GF-D8 (cell line): ENCODE results near the gene CD96.

Experiments
- DNase-seq: peaks from one replicate; lab custom pipeline; 2025; lab: John Stamatoyannopoulos, UW

Gene CD96

DNA sequence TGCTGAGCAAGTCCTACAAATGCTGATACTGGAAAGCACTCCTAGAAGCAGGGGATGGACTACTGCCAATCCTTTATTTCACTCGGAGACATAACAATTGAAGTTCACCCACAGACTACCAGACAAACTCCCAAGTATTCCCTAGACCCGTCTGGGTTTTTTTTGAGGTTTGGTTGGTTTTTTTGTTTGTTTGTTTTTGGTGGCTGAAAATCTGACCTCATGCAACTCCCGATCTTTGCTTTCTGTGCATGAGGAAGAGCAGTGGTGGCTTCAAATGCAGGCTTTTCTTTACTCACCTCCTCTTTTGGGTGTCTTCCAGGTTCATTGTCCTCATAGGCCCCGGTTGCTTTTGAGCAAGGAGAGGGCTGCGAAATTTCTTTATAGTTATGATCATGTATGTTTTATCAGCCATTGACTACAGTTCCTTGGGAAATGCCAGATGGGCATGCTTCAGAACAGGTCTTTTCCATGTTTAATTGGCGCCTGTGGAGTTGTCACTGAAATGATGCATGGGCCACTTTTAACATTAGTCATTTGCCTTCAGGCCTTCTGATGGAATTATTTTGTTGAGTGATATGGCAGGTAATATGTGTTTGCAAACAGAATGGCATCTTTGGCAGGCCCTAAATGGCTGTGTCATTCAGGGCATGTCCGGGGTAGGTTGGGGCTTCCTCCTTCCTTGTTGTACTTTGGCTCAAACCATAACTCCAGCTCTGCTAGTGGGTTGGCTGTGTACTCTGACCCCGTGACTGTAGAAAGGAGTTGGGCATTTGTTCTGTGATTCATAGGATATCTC, 134.4 kb downstream of the CD96 start:
- no peak for DNase-seq

DNA sequence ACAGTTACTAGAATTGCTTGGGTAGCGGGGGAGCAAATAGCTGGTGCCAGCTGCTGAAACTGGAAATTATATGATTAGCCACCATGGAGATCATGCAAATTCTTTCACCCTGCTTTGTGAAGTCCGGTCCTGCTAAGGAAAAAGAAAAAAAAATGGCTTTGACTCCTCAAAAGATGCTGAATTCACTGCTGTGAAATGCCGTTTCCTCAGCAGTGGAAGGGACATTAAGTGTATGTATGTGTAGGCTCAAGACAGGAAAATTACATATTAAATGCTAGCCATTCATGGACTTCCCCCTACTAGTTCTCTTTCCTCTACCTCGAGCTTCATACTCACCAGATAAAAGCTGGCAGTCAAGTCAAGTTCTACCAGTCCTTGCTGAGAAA, 135.0 kb downstream of the CD96 start:
- DNase-seq, result no peak

DNA sequence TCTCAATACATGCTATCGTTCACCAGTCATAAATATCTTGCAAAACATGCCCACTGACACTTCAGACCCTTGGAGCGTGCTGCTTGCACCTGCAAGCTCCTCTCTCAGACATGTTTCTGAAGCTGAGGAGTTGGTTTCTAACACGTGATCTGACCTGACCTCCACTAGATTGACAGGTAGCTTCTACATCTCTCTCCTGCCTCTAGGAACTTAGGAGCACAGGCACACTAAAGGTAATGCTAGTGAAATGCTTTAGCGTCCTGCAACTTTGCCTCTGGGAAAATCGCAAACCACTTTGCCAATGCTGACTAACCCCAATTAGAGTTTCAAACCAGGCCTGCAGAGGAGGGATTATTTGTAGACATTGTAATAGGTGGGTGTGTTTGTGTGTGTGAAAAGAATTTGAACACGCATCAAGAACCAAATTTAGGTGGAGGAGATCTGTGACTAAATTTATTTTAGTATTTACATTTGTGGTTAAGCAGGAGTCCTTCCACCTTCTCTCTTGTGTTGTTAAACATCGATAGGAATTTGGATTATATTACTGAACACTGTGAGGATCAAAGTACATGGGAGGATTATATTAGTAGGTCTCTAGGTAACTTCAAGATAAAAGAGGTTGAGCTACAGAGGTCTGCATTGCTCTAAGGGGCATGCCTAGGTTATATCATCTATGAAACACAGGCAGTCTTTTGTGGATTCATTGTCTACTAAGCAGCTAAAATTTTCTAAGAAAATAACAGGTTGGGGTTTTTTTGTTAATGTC, 139.8 kb downstream of the CD96 start:
- no peak for DNase-seq

DNA sequence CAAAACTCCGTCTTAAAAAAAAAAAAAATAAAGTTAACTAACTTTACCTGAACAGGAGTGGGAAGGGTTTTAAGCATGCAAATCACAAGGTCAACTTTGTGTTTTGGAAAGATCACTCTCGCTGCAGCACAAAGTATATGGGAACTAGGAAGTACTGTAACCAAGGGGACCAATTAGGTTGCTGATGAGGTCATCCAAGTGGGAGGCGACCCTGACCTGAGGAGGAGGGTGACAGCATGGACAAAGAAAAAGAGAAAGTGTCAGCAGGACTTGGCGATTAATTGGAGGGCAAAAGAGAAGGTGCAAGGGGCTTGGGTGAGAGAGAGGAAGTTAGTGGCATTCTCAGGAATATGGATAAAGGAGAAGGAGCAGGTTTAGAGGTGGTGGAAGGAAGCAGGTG, 142.6 kb downstream of the CD96 start:
- no peak for DNase-seq

DNA sequence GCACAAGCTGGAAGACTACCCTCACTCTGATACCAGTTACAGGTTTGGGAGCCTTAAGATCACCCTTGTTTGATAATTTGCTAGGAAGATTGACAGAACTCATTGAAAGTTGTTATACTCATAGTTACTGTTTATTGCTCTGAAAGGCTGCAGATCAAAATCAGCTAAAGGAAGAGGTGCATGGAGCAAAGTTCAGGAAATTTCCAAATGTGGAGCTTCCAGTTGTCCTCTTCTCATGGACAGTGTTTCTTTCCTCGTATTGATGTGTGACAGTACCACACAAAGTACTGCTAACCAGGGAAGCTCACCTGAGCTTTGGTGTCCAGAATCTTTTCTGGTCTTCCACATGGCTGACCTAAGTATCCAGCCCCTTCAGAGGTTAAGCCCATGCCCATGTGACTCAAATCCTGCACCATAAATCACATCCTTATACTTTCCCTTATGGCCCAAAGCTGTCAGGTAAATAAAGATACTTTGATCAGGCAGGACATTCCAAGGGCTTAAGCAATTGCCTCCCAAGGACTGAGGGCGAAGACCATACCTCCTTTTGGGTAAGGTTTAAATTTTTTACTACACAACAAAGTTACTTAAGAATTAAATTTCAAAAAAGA, 146.3 kb downstream of the CD96 start:
- no peak for DNase-seq

DNA sequence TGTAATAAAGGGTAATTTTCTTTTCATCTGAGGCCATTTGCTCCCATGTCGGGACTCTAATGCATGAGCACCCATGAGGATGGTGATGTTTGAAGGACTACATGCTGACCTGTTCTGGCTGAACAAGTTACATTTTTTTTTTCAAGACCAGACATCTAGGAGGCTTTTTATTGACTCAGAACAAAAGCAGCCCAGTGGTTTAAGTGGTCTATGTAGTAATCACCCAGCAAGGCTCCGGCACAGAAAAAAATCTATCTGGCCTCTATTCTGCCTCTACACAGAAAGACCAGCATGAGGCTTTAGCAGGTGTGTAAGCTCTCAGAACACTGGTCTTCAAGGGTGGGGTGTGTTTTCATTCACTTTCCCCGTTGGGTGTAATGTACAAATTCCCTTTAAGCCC, 148.2 kb downstream of the CD96 start:
- DNase-seq, result no peak

DNA sequence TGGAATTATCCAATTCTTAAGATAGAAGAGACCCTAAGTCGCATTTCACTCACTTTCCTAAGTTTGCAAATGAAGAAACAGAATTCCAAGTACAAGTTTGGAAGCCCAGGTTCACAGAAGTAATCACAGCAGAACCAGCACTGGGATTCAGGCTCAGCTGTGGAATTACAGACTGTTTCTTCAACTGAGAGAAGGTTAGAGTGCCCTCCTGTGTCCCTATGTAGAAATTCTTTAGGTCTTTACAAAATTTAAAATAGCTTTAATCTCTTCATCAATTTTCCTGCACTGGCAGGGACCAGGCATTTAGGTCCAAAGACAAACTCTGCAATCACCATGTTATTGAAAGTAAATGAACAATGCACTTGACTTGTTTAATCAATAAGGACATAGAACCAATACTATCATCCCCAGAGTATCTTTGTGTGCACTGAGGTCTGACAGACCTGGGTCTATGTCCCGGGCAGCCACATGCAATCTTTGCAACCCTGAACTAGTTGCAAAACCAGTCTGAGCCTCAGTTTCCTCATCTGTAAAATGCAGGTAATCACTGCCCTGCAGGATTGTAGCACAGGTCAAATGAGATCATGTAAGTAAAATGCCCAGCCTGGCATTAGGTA, 149.4 kb downstream of the CD96 start:
- no peak for DNase-seq

DNA sequence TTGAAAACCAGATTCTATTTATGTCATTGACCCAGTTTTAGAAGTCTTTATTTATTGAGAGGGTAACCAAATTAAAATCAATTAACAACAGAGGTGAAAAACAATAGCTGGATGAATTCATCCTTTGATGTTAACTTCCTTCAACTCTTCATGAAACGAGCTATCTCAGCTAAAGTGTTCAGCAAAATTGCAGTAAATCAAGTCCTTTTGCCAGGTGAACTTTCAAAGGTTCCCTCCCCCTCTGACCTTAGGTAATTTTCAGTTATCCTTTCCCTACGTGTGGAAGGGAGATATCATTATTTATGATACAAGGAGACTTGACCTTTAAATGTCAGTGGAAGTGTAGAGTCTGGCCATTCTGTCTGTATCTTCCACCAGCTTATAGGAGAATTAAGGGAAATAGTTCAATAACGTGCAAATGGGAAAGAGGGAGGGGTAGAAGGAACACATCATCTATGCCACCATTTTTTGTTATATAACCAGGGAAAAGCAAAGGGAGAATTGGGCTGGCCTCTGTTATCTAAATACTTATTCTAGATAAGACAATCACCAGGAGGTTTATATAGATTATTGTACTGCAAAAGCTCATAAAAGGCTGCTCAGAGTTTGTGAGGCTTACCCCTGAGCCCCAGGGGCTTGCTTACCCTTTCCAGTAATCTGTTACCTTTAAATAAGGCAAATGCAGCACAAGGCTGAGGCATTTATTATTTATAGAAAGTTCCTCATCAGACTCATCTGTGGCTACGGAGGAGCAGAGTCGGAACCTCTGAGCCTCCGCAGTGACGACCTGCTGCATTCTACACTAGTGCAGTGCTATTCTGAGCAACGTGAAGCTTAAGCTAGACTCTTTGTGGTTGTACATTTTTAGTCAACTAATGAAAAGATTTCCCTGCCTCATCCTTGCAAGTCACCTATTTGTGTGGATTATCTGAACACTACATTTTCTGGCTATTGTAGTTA, 150.9 kb downstream of the CD96 start:
- DNase-seq, result no peak

DNA sequence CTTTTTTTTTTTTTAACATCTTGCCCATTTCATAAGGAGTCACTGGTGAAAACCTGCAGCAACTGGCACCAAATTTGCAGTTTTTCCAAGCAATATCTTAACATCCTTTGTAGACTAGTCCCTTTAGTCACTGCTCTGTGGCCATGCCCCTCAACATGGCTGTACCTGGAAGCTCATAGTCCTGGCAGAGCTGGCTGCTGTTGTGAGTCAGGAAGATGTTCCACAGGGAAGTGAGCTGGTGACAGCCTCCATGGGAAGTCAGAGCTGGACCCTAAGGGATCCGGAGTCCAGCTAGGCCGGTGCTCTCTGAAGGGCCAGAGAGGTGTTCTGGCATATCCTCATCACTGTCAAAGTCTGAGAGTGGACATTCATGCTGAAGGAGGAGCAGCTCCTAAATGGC, 152.5 kb downstream of the CD96 start:
- no peak for DNase-seq

DNA sequence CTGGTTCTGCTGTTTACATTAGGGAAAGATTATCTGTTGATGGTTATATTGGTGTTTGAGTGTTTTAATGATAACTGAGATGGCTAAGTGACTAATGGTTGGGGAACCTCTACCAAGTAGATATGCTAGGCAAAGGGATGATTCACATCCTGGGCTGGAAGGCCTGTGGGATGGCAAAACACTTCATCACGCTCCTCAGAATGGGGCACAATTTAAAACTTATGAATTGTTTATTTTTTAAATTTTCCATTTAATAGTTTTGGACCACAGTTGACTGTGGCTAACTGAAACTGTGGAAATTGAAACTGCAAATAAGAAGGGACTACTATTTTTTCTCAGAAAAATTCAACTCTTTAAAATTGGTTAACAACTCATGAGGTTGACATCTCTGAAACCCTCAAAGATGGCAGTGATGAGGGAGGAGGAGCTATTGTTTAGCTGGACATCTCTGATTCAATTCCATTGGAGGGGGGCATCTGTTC, 153.7 kb downstream of the CD96 start:
- no peak for DNase-seq

DNA sequence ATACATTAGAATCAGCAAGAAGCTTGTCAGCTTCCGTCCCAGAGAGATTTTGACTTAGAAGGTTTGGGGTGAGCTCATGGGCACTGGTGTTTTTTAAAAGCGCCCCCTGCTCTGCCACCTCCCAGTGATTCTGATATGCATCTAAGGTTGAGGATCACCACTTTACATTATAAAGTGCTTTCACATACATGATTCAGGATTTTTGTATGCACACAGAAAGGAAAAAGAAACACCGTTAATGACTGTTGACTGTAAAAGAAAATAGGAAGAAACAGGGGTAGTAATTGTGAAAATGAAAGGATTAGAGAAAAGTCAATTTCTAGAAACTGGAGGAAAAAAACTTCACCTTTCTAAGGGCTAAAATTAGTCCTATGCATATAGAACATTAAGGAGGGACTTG, 158.1 kb downstream of the CD96 start:
- no peak for DNase-seq

DNA sequence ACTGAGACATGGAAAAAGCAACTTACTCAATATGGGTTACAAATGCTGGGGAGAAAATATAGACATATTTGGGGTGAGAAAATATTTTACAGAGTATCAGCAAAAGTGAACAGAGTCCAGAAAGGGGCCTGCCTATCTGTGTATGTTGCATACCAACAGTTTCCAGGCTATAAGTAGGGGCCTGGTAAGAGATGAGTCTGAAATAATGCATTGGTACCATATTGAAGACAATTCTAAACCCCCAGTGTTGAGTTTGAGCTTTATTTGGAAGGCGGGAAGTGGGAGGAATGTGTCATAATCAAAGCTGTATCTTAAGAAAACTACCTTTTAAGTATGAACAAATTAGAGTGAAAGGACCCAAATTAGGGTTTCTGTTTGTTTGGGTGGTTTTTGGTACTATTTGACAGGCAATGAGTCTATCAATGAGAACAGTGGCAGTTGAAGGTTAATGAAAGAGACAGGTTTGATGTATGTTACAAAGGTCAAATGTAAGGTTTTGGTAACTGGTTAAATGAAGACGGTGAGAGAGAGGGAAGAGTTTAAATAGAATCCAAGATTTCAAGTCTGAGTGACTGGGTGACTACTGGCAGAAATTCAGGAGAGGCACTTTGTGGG, 159.4 kb downstream of the CD96 start:
- DNase-seq, result no peak
